SK-N-SH treated with all-trans-retinoic acid at 6 μM for 48 hours (cell line): ENCODE data around the gene NF1.

Experiments
- ATAC-seq: fragments of 200-7000 bp; cut with Tn5 transposase; 3 replicates; pipeline ENCODE4 v1.9.1; 2020; ENCODE audit warnings: mild to moderate bottlenecking, moderate library complexity
- ARNTL ChIP-seq: fragments of 450-650 bp; formaldehyde crosslinking; IDR thresholded peaks from 2 replicates; pipeline ENCODE4 v1.5.0; 2020; ENCODE audit warnings: low read depth, mild to moderate bottlenecking, moderate library complexity, borderline replicate concordance
- CSDC2 ChIP-seq: fragments of 250-450 bp; sonication (Bioruptor Pico); IDR thresholded peaks from 2 replicates; pipeline ENCODE4 v1.5.0; 2020; ENCODE audit warnings: mild to moderate bottlenecking, moderate library complexity
- CSRNP3 ChIP-seq: fragments of 250-450 bp; sonication (Bioruptor Pico); IDR thresholded peaks from 2 replicates; pipeline ENCODE4 v1.5.1; 2021; ENCODE audit warnings: mild to moderate bottlenecking, moderate library complexity
- GLIS3 ChIP-seq: fragments of 250-450 bp; sonication (Bioruptor Pico); IDR thresholded peaks from 2 replicates; pipeline ENCODE4 v1.5.0; 2020; ENCODE audit warnings: mild to moderate bottlenecking, moderate library complexity
- OSR1 ChIP-seq: fragments of 250-450 bp; sonication (Bioruptor Pico); IDR thresholded peaks from 2 replicates; pipeline ENCODE4 v1.8.0; 2022; ENCODE audit warnings: moderate library complexity, mild to moderate bottlenecking, inconsistent platforms
- PPARA ChIP-seq: fragments of 250-450 bp; sonication (Bioruptor Pico); IDR thresholded peaks from 2 replicates; pipeline ENCODE4 v1.5.0; 2020; ENCODE audit warnings: mild to moderate bottlenecking, borderline replicate concordance
- SNAI2 ChIP-seq: fragments of 250-450 bp; sonication (Bioruptor Pico); IDR thresholded peaks from 2 replicates; pipeline ENCODE4 v1.5.0; 2020; ENCODE audit warnings: mild to moderate bottlenecking, moderate library complexity
- TOX ChIP-seq: fragments of 250-450 bp; sonication (Bioruptor Pico); IDR thresholded peaks from 2 replicates; pipeline ENCODE4 v1.8.0; 2021; ENCODE audit warnings: mild to moderate bottlenecking, moderate library complexity, borderline replicate concordance
- ZC3H10 ChIP-seq: fragments of 250-450 bp; sonication (Bioruptor Pico); IDR thresholded peaks from 2 replicates; pipeline ENCODE4 v1.5.1; 2021; ENCODE audit warnings: mild to moderate bottlenecking, moderate library complexity
- ZFP3 ChIP-seq: fragments of 250-450 bp; sonication (Bioruptor Pico); IDR thresholded peaks from 2 replicates; pipeline ENCODE4 v1.5.0; 2020; ENCODE audit warnings: mild to moderate bottlenecking, moderate library complexity
- ZFP30 ChIP-seq: fragments of 450-650 bp; formaldehyde crosslinking; IDR thresholded peaks from 2 replicates; pipeline ENCODE4 v1.5.0; 2022; ENCODE audit warnings: mild to moderate bottlenecking, moderate library complexity
- ZNF565 ChIP-seq: fragments of 450-650 bp; formaldehyde crosslinking; conservative IDR thresholded peaks from 2 replicates; pipeline ENCODE4 v1.5.0; 2020; ENCODE audit warnings: low read depth, mild to moderate bottlenecking, moderate library complexity
- ZNF70 ChIP-seq: fragments of 450-650 bp; formaldehyde crosslinking; IDR thresholded peaks from 2 replicates; pipeline ENCODE4 v1.5.0; 2020; ENCODE audit warnings: mild to moderate bottlenecking, moderate library complexity
- TF ChIP-seq, protein P1 (sequence below): fragments of 250-450 bp; sonication (Bioruptor Pico); IDR thresholded peaks from 2 replicates; pipeline ENCODE4 v1.5.1; 2020; ENCODE audit warnings: low read depth, mild to moderate bottlenecking, moderate library complexity
- TF ChIP-seq, protein P2 (sequence below): fragments of 250-450 bp; sonication (Bioruptor Pico); IDR thresholded peaks from 2 replicates; pipeline ENCODE4 v1.8.0; 2021; ENCODE audit warnings: low read depth, mild to moderate bottlenecking, moderate library complexity, borderline replicate concordance
- TF ChIP-seq, protein P3 (sequence below): fragments of 250-450 bp; sonication (Bioruptor Pico); IDR thresholded peaks from 2 replicates; pipeline ENCODE4 v1.5.0; 2020; ENCODE audit warnings: mild to moderate bottlenecking, moderate library complexity
- TF ChIP-seq, protein P4 (sequence below): fragments of 250-450 bp; sonication (Bioruptor Pico); IDR thresholded peaks from 2 replicates; pipeline ENCODE4 v1.8.0; 2020; ENCODE audit warnings: mild to moderate bottlenecking, moderate library complexity, borderline replicate concordance

Gene NF1

GRCh38 chr17:31318298-31318801 is 223.6 kb downstream of the NF1 start:
- TF ChIP-seq GLIS3 (CRISPR knock-in tag) (no peak), CSRNP3 (CRISPR knock-in tag) (no peak), ZFP30 (CRISPR knock-in tag) (no peak), ARNTL (no peak), CSDC2 (CRISPR knock-in tag) (no peak), TOX (no peak), ZNF565 (no peak), ZNF70 (no peak), PPARA (no peak), ZC3H10 (CRISPR knock-in tag) (no peak), ZFP3 (CRISPR knock-in tag) (no peak), SNAI2 (no peak)
- TF ChIP-seq, protein P1, sequence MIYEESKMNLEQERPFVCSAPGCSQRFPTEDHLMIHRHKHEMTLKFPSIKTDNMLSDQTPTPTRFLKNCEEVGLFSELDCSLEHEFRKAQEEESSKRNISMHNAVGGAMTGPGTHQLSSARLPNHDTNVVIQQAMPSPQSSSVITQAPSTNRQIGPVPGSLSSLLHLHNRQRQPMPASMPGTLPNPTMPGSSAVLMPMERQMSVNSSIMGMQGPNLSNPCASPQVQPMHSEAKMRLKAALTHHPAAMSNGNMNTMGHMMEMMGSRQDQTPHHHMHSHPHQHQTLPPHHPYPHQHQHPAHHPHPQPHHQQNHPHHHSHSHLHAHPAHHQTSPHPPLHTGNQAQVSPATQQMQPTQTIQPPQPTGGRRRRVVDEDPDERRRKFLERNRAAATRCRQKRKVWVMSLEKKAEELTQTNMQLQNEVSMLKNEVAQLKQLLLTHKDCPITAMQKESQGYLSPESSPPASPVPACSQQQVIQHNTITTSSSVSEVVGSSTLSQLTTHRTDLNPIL = no peak
- TF ChIP-seq, protein P2, sequence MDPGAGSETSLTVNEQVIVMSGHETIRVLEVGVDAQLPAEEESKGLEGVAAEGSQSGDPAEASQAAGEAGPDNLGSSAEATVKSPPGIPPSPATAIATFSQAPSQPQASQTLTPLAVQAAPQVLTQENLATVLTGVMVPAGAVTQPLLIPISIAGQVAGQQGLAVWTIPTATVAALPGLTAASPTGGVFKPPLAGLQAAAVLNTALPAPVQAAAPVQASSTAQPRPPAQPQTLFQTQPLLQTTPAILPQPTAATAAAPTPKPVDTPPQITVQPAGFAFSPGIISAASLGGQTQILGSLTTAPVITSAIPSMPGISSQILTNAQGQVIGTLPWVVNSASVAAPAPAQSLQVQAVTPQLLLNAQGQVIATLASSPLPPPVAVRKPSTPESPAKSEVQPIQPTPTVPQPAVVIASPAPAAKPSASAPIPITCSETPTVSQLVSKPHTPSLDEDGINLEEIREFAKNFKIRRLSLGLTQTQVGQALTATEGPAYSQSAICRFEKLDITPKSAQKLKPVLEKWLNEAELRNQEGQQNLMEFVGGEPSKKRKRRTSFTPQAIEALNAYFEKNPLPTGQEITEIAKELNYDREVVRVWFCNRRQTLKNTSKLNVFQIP (CRISPR knock-in tag) = no peak
- TF ChIP-seq, protein P3, sequence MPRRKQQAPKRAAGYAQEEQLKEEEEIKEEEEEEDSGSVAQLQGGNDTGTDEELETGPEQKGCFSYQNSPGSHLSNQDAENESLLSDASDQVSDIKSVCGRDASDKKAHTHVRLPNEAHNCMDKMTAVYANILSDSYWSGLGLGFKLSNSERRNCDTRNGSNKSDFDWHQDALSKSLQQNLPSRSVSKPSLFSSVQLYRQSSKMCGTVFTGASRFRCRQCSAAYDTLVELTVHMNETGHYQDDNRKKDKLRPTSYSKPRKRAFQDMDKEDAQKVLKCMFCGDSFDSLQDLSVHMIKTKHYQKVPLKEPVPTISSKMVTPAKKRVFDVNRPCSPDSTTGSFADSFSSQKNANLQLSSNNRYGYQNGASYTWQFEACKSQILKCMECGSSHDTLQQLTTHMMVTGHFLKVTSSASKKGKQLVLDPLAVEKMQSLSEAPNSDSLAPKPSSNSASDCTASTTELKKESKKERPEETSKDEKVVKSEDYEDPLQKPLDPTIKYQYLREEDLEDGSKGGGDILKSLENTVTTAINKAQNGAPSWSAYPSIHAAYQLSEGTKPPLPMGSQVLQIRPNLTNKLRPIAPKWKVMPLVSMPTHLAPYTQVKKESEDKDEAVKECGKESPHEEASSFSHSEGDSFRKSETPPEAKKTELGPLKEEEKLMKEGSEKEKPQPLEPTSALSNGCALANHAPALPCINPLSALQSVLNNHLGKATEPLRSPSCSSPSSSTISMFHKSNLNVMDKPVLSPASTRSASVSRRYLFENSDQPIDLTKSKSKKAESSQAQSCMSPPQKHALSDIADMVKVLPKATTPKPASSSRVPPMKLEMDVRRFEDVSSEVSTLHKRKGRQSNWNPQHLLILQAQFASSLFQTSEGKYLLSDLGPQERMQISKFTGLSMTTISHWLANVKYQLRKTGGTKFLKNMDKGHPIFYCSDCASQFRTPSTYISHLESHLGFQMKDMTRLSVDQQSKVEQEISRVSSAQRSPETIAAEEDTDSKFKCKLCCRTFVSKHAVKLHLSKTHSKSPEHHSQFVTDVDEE (CRISPR knock-in tag) = no peak
- TF ChIP-seq, all 23 proteins: peak for 0
- no peak for ATAC-seq

GRCh38 chr17:31318851-31319661 is 224.3 kb downstream of the NF1 start:
- no peak for ATAC-seq
- TF ChIP-seq TOX (no peak), ZFP3 (CRISPR knock-in tag) (no peak), ZNF565 (no peak)
- TF ChIP-seq, protein P2 (CRISPR knock-in tag) = no peak

DNA sequence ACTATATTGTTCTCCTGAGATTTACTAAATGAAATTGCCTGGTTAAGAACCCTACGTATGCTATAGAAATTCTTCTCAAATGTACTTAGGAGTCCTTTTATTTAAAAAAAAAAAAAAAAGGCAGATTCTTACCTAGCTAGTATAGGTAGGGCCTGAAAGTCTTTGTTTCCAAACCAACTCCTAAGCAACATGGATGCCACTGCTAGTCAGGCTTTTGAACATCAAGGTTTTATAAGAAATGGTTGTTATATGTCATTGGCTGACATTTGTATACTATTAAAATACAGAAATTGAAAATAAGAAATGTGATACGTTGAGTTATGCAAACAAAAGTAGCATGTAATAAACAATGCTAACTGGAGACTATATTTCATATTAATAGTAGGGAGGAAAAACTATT is 225.5 kb downstream of the NF1 start:
- TF ChIP-seq, protein P3 (CRISPR knock-in tag) = no peak
- TF ChIP-seq, protein P4, sequence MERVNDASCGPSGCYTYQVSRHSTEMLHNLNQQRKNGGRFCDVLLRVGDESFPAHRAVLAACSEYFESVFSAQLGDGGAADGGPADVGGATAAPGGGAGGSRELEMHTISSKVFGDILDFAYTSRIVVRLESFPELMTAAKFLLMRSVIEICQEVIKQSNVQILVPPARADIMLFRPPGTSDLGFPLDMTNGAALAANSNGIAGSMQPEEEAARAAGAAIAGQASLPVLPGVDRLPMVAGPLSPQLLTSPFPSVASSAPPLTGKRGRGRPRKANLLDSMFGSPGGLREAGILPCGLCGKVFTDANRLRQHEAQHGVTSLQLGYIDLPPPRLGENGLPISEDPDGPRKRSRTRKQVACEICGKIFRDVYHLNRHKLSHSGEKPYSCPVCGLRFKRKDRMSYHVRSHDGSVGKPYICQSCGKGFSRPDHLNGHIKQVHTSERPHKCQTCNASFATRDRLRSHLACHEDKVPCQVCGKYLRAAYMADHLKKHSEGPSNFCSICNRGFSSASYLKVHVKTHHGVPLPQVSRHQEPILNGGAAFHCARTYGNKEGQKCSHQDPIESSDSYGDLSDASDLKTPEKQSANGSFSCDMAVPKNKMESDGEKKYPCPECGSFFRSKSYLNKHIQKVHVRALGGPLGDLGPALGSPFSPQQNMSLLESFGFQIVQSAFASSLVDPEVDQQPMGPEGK (CRISPR knock-in tag) = no peak
- no peak for TF ChIP-seq PPARA
- TF ChIP-seq OSR1 (CRISPR knock-in tag) = no peak
- no peak for TF ChIP-seq ZC3H10 (CRISPR knock-in tag)
- TF ChIP-seq, all 23 proteins: peak for 0
- no peak for ATAC-seq
